Natural killer cell (primary cell): ENCODE results near the gene MYO5A. TPM values are rescaled to one million over a fixed set of nuclear protein-coding genes. Genes with fewer than 3 reads are reported as not detected.

Experiments
- ATAC-seq, 3 donors: fragments of 150-1000 bp in 2 of 3; fragments of 200-7000 bp in 1 of 3; cut with Tn5 transposase; 1 replicate in 1 of 3; 2 replicates in 2 of 3; pipeline ENCODE4 v1.10.0; 2021; ENCODE audit warnings: mild to moderate bottlenecking in 2 of 3, moderate library complexity in 2 of 3
- DNase-seq, 2 donors: peaks; one replicate each; pipeline versions ENCODE4 v3.0.0 to v3.0.0-alpha.2; 2013 to 2021; ENCODE audit warnings: mixed read lengths in 1 of 2
- H3K27ac ChIP-seq: one replicate; pipeline ENCODE4 v1.5.1; 2013; ENCODE audit warnings: mild to moderate bottlenecking, low read length
- H3K27me3 ChIP-seq: one replicate; pipeline ENCODE4 v1.6.1; 2013; ENCODE audit warnings: low read length; ENCODE audit not compliant: control insufficient read depth, insufficient read depth
- H3K36me3 ChIP-seq: one replicate; pipeline ENCODE4 v1.6.1; 2013; ENCODE audit warnings: low read length; ENCODE audit not compliant: control insufficient read depth, insufficient read depth
- H3K4me1 ChIP-seq: one replicate; pipeline ENCODE4 v1.6.1; 2013; ENCODE audit warnings: low read length; ENCODE audit not compliant: control insufficient read depth, insufficient read depth
- H3K4me3 ChIP-seq: one replicate; pipeline ENCODE4 v1.5.1; 2013; ENCODE audit warnings: low read length
- H3K9me3 ChIP-seq: one replicate; pipeline ENCODE4 v1.6.1; 2013; ENCODE audit warnings: low read length; ENCODE audit not compliant: control insufficient read depth, insufficient read depth
- H3K27ac Mint-ChIP-seq, 2 donors: one replicate each; pipeline ENCODE4 v1.8.0; 2022; ENCODE audit warnings: mild to moderate bottlenecking in 2 of 2, mixed read lengths in 2 of 2, moderate library complexity in 1 of 2
- H3K27me3 Mint-ChIP-seq, 2 donors: one replicate each; pipeline ENCODE4 v1.8.0; 2022; ENCODE audit warnings: low read depth in 2 of 2, mixed read lengths in 2 of 2
- H3K36me3 Mint-ChIP-seq: one replicate; pipeline ENCODE4 v1.8.0; 2022; ENCODE audit warnings: mixed read lengths
- H3K4me1 Mint-ChIP-seq, 2 donors: one replicate each; pipeline ENCODE4 v1.8.0; 2022; ENCODE audit warnings: mixed read lengths in 2 of 2
- H3K4me3 Mint-ChIP-seq: one replicate; pipeline ENCODE4 v1.8.0; 2022; ENCODE audit warnings: mild to moderate bottlenecking, moderate library complexity, mixed read lengths
- H3K9me3 Mint-ChIP-seq, 2 donors: one replicate each; pipeline ENCODE4 v1.8.0; 2022; ENCODE audit warnings: mixed read lengths in 2 of 2
- CTCF ChIP-seq: fragments of 200-600 bp; IDR thresholded peaks from one replicate; pipeline ENCODE4 v1.8.0; 2022; ENCODE audit warnings: antibody characterized with exemption
- WGBS: methylation state at CpG from one replicate; pipeline ENCODE4 v1.1.7; 2013; ENCODE audit warnings: missing lambda C conversion rate; ENCODE audit not compliant: insufficient coverage; 5-methylcytosine and 5-hydroxymethylcytosine counted together
- intact Hi-C: fragments of 100-400 bp; cut with micrococcal nuclease; formaldehyde crosslinking; loops from one replicate; pipeline ENCODE4 v1.14.2; 2022
- total RNA-seq, 4 donors: library from RNA; stranded (reverse); fragments of 120-200 nt in 1 of 4; gene quantifications; one replicate each; pipeline versions ENCODE4 v1.2.3 to v1.2.4, GENCODE V29; 2013 to 2022

MYO5A gene
- total RNA-seq, 3 donors from 2014 or later (not counting 1 experiment from before 2014, with no cell fraction given) = 42.8 to 51.5 (median 44.4) TPM

GRCh38 chr15:52428297-52428696, 100.4 kb downstream of the MYO5A start:
- no peak overlapping the region for H3K27ac Mint-ChIP-seq
- Histone ChIP-seq H3K27me3 (no peaks in the 10 kb centered on the region), H3K9me3 (no peaks in the 10 kb centered on the region), H3K27ac (no peak overlapping the region), H3K4me1 (no peaks in the 10 kb centered on the region), H3K4me3 (no peak overlapping the region), H3K36me3 (peaks cover 13% of the 10 kb centered on the region)
- H3K36me3 Mint-ChIP-seq = peaks cover 12% of the 10 kb centered on the region
- intact Hi-C loops = no loop called here
- no peak overlapping the region for H3K4me3 Mint-ChIP-seq
- no peak for ATAC-seq
- no peaks in the 10 kb centered on the region for H3K27me3 Mint-ChIP-seq
- peaks cover 13 to 16% of the 10 kb centered on the region in 2 donors for H3K4me1 Mint-ChIP-seq
- WGBS = 98% methylated on average over 3 of the region's 4 CpGs
- TF ChIP-seq CTCF = no peak
- no peak for DNase-seq
- no peaks in the 10 kb centered on the region for H3K9me3 Mint-ChIP-seq

GRCh38 chr15:52427804-52428203, 100.9 kb downstream of the MYO5A start:
- 61% methylated on average over 3 of the region's 3 CpGs for WGBS
- H3K9me3 Mint-ChIP-seq = no peaks in the 10 kb centered on the region
- no peak overlapping the region for H3K4me3 ChIP-seq
- no peak overlapping the region for H3K27ac Mint-ChIP-seq
- H3K27me3 ChIP-seq = no peaks in the 10 kb centered on the region
- no peak overlapping the region for H3K27ac ChIP-seq
- H3K4me3 Mint-ChIP-seq = no peak overlapping the region
- peaks cover 13% of the 10 kb centered on the region for H3K36me3 ChIP-seq
- no peak for TF ChIP-seq CTCF
- no peaks in the 10 kb centered on the region for H3K27me3 Mint-ChIP-seq
- no peak for ATAC-seq
- H3K36me3 Mint-ChIP-seq = peaks cover 12% of the 10 kb centered on the region
- H3K4me1 ChIP-seq = no peaks in the 10 kb centered on the region
- no peaks in the 10 kb centered on the region for H3K9me3 ChIP-seq
- intact Hi-C loops = no loop called here
- no peak for DNase-seq
- H3K4me1 Mint-ChIP-seq = peaks cover 11 to 15% of the 10 kb centered on the region in 2 donors

GRCh38 chr15:52424856-52425431, 103.7 kb downstream of the MYO5A start:
- 93% methylated on average over 2 of the region's 2 CpGs for WGBS
- H3K27me3 ChIP-seq = no peaks in the 10 kb centered on the region
- H3K4me3 ChIP-seq = no peak overlapping the region
- Mint-ChIP-seq H3K4me1 (peaks cover 2 to 8% of the 10 kb centered on the region in 2 donors), H3K36me3 (peaks cover 12% of the 10 kb centered on the region), H3K27me3 (no peaks in the 10 kb centered on the region), H3K4me3 (no peak overlapping the region), H3K9me3 (no peaks in the 10 kb centered on the region), H3K27ac (no peak overlapping the region)
- H3K4me1 ChIP-seq = no peaks in the 10 kb centered on the region
- ATAC-seq (no peak), DNase-seq (no peak)
- intact Hi-C loops = no loop called here
- no peak overlapping the region for H3K27ac ChIP-seq
- no peaks in the 10 kb centered on the region for H3K9me3 ChIP-seq
- TF ChIP-seq CTCF = no peak
- H3K36me3 ChIP-seq = peaks cover 13% of the 10 kb centered on the region

GRCh38 chr15:52423852-52424251, 104.8 kb downstream of the MYO5A start:
- Histone ChIP-seq H3K9me3 (no peaks in the 10 kb centered on the region), H3K4me3 (no peak overlapping the region), H3K36me3 (peaks cover 12% of the 10 kb centered on the region), H3K27ac (no peak overlapping the region), H3K4me1 (no peaks in the 10 kb centered on the region), H3K27me3 (no peaks in the 10 kb centered on the region)
- WGBS = 89% methylated on average over 1 of the region's 1 CpG
- H3K36me3 Mint-ChIP-seq = peaks cover 12% of the 10 kb centered on the region
- H3K4me1 Mint-ChIP-seq = peaks cover 0 to 6% of the 10 kb centered on the region in 2 donors
- intact Hi-C loops = no loop called here
- ATAC-seq (no peak), DNase-seq (no peak)
- H3K4me3 Mint-ChIP-seq = no peak overlapping the region
- no peaks in the 10 kb centered on the region for H3K27me3 Mint-ChIP-seq
- H3K27ac Mint-ChIP-seq = no peak overlapping the region
- H3K9me3 Mint-ChIP-seq = no peaks in the 10 kb centered on the region
- no peak for TF ChIP-seq CTCF
